Osteoblast (primary cell): ENCODE measurements around the gene HCFC2. TPM values are rescaled to one million over a fixed set of nuclear protein-coding genes. Genes with fewer than 3 reads are reported as not detected.
A peak's percentile ranks its signal among the peaks of the same experiment; 100 is the strongest.

Source experiments
- DNase-seq: peaks from one replicate; pipeline ENCODE4 v3.0.0; 2011; ENCODE audit warnings: low spot score, mixed read lengths; ENCODE audit not compliant: insufficient read length; ENCODE audit errors: missing footprints
- H2AFZ ChIP-seq: 2 replicates; pipeline ENCODE4 v1.6.0; 2011; ENCODE audit warnings: mild to moderate bottlenecking, low read length
- H3K27ac ChIP-seq: 2 replicates; pipeline ENCODE4 v1.5.1; 2011; ENCODE audit warnings: mild to moderate bottlenecking, low read depth, low read length, moderate library complexity
- H3K27me3 ChIP-seq: 2 replicates; pipeline ENCODE4 v1.6.0; 2012; ENCODE audit warnings: mild to moderate bottlenecking, control low read depth, inconsistent platforms, low read length, moderate library complexity; ENCODE audit not compliant: insufficient read depth
- H3K36me3 ChIP-seq: 2 replicates; pipeline ENCODE4 v1.5.1; 2011; ENCODE audit warnings: mild to moderate bottlenecking, low read length, control low read depth, moderate library complexity; ENCODE audit not compliant: insufficient read depth
- H3K4me1 ChIP-seq: 2 replicates; pipeline ENCODE4 v1.5.1; 2011; ENCODE audit warnings: mild to moderate bottlenecking, low read length, control low read depth, moderate library complexity; ENCODE audit not compliant: insufficient read depth
- H3K4me2 ChIP-seq: 2 replicates; pipeline ENCODE4 v1.6.0; 2011; ENCODE audit warnings: mild to moderate bottlenecking, low read length; ENCODE audit not compliant: insufficient read depth
- H3K4me3 ChIP-seq: fragments of 200-600 bp; sonication (generic); 3 replicates; pipeline ENCODE4 v1.5.1; 2012; ENCODE audit warnings: mild to moderate bottlenecking, low read length, inconsistent platforms; ENCODE audit not compliant: insufficient read depth
- H3K79me2 ChIP-seq: 2 replicates; pipeline ENCODE4 v1.6.0; 2012; ENCODE audit warnings: mild to moderate bottlenecking, low read length, control low read depth, inconsistent platforms; ENCODE audit not compliant: insufficient read depth
- H3K9me3 ChIP-seq: 2 replicates; pipeline ENCODE4 v1.5.1; 2011; ENCODE audit warnings: low read depth, low read length, control low read depth
- H4K20me1 ChIP-seq: 2 replicates; pipeline ENCODE4 v1.6.0; 2012; ENCODE audit warnings: mild to moderate bottlenecking, low read length, control low read depth; ENCODE audit not compliant: insufficient read depth
- total RNA-seq: library from RNA; depleted of rRNA; stranded (reverse); fragments of >200 nt; gene quantifications from 2 replicates; pipeline ENCODE4 v1.2.3, GENCODE V29; 2012
- TF ChIP-seq, protein P1 (sequence below): IDR thresholded peaks from 2 replicates; pipeline ENCODE4 v1.5.1; 2011; ENCODE audit warnings: mild to moderate bottlenecking, low read depth, low read length, moderate library complexity; ENCODE audit errors: extremely low read depth

The HCFC2 gene
- total RNA-seq, 1 donor, result 25.7 TPM

DNA sequence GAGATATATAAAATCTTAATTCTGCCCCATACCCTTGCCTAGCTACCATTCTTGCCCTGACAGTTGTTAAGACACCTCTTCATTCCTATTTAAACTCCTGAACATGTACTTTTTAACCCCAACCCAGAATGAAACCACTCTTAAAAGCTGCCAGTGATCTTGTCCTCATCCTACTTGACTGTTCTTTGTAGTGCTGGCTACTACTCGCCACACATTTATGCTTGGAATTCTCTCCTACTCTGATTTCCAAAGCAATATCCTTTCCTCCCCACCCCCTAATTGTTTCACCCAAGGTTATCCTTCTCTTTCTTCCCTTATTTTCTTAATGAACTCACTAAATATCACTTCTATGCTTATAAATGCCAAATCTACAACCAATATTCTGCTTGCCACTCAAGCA is 69.5 kb downstream of the HCFC2 start:
- Histone ChIP-seq H3K79me2 (peaks cover 75% of the 10 kb centered on the region), H3K4me2 (peak overlapping the region; percentile 94)
- no peak for DNase-seq

DNA sequence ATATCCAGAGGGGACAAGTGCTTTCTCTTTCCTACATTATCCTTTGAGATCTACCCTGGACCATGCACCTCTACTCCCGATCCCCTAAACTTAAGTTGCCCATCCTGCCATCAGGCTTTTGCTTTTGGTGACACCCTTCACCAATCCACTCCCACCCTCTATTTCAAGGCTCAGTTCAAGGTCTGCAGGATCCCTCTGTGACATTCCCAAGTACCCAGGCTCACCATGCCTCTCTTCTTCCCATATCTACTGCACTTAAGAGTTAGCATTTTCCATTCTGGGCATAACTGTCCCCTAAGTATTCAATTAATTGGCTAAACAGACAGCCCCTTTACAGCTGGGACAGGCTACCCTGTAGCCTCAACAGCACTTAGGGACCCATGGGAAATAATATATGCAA is 70.6 kb downstream of the HCFC2 start:
- Histone ChIP-seq H3K27ac (no peak overlapping the region), H3K9me3 (no peaks in the 10 kb centered on the region), H3K36me3 (peaks cover 37% of the 10 kb centered on the region), H2AFZ (no peak overlapping the region), H3K27me3 (no peaks in the 10 kb centered on the region), H3K4me3 (peak overlapping the region; percentile 82), H3K4me1 (peaks cover 41% of the 10 kb centered on the region), H3K4me2 (peak overlapping the region; percentile 94), H4K20me1 (peaks cover 2% of the 10 kb centered on the region), H3K79me2 (peaks cover 65% of the 10 kb centered on the region)
- DNase-seq, result no peak
- TF ChIP-seq, protein P1, sequence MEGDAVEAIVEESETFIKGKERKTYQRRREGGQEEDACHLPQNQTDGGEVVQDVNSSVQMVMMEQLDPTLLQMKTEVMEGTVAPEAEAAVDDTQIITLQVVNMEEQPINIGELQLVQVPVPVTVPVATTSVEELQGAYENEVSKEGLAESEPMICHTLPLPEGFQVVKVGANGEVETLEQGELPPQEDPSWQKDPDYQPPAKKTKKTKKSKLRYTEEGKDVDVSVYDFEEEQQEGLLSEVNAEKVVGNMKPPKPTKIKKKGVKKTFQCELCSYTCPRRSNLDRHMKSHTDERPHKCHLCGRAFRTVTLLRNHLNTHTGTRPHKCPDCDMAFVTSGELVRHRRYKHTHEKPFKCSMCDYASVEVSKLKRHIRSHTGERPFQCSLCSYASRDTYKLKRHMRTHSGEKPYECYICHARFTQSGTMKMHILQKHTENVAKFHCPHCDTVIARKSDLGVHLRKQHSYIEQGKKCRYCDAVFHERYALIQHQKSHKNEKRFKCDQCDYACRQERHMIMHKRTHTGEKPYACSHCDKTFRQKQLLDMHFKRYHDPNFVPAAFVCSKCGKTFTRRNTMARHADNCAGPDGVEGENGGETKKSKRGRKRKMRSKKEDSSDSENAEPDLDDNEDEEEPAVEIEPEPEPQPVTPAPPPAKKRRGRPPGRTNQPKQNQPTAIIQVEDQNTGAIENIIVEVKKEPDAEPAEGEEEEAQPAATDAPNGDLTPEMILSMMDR, result no peak

More for the DNA sequence above, 69.5 kb downstream of the HCFC2 start:
- peaks cover 2% of the 10 kb centered on the region for H4K20me1 ChIP-seq
- peaks cover 40% of the 10 kb centered on the region for H3K4me1 ChIP-seq
- no peak overlapping the region for H3K27ac ChIP-seq
- H3K36me3 ChIP-seq, result peaks cover 47% of the 10 kb centered on the region
- TF ChIP-seq, protein P1, result no peak
- H3K27me3 ChIP-seq, result no peaks in the 10 kb centered on the region
- H3K9me3 ChIP-seq, result no peaks in the 10 kb centered on the region
- no peak overlapping the region for H2AFZ ChIP-seq
- H3K4me3 ChIP-seq, result no peak overlapping the region

DNA sequence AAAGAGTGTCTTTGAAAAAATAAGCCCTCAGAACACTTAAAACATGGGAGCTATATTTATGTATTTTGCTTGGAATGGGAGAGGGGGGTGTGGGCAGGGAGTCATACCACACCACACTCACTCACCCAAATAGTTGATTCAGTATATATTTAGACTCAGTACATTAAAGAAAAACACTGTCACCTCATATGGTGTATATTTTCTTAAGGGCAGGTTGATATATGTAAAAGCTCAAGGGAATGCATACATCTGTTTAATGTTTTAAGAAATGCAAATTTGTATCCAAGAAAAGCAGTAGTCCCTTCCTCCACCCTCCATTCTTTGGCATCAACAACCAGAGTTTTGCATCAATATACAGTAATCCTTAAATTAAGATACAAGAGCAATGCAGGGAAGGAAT is 72.2 kb downstream of the HCFC2 start:
- Histone ChIP-seq H3K27ac (peak overlapping the region; percentile 62), H3K36me3 (peaks cover 22% of the 10 kb centered on the region), H3K79me2 (peaks cover 52% of the 10 kb centered on the region), H3K27me3 (no peaks in the 10 kb centered on the region), H4K20me1 (peaks cover 2% of the 10 kb centered on the region), H3K4me3 (peak overlapping the region; percentile 82), H3K4me1 (peaks cover 35% of the 10 kb centered on the region), H3K9me3 (no peaks in the 10 kb centered on the region), H2AFZ (no peak overlapping the region), H3K4me2 (peak overlapping the region; percentile 94)
- TF ChIP-seq, protein P1, result no peak
- peak; percentile 79 for DNase-seq

DNA sequence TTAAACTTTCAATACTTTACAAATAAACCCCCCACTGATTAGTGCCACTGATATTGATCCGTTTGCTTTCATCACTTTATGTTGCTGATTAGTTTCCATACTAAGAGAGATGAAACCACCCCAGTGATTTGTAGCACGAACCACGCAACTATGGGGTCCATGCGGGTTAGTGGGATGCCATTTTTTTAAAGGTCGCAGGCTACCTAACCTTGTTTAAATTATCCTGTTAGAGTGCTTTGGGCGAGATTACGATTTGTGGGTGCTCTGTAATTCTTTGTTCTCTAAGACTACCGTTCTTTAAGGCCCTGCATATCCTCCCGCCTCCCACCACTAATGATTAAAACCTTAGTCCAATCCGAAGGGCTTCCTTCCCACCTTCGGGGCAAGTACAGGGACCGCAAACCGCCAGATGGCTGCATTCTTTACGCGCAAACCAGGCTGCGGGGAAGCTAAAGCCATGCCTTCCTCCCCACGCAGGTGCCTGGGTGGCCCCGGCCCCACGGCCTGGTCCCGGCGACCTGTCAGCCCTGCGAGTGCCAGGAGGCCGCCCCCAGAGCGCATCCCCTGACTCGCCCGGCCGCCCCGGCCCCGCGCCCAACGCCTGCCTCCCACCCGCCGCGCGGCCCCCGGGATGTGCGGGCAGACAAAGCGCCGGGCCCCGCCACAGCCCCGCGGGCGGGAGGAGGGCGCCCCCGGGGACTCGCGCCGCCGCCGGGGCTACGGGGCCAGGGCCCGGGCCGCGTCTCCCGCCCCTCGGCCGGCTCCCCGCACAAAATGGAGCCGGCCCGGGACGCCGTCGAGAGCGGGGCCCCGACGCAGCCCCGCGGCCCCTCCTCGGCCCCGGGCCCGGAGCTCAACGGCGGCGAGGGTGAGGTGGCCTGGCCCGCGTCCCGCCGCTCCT is 72.9 kb downstream of the HCFC2 start:
- Histone ChIP-seq H2AFZ (peak overlapping the region; percentile 57), H3K27ac (peak overlapping the region; percentile 62), H3K9me3 (no peaks in the 10 kb centered on the region), H3K36me3 (peaks cover 15% of the 10 kb centered on the region), H4K20me1 (peaks cover 2% of the 10 kb centered on the region), H3K4me3 (peak overlapping the region; percentile 82), H3K4me2 (peak overlapping the region; percentile 94), H3K4me1 (peaks cover 35% of the 10 kb centered on the region), H3K27me3 (no peaks in the 10 kb centered on the region), H3K79me2 (peaks cover 46% of the 10 kb centered on the region)
- TF ChIP-seq, protein P1, result no peak
- DNase-seq, result peak; percentile 93
